Mucosa of rectum (tissue), 2 donors: ENCODE data around the gene ACAP3.

Source experiments
- H3K27ac ChIP-seq, 2 donors: one replicate each; pipeline ENCODE4 v1.7.0; 2013; ENCODE audit warnings: inconsistent platforms in 2 of 2, low read depth in 2 of 2, low read length in 2 of 2
- H3K27me3 ChIP-seq, 2 donors: one replicate each; pipeline ENCODE4 v1.7.0; 2013; ENCODE audit warnings: low read length in 2 of 2; ENCODE audit not compliant: control insufficient read depth in 2 of 2, insufficient read depth in 2 of 2
- H3K36me3 ChIP-seq, 2 donors: one replicate each; pipeline ENCODE4 v1.7.0; 2013; ENCODE audit warnings: low read length in 2 of 2; ENCODE audit not compliant: control insufficient read depth in 2 of 2, insufficient read depth in 2 of 2
- H3K4me1 ChIP-seq, 2 donors: one replicate each; pipeline ENCODE4 v1.7.0; 2013; ENCODE audit warnings: low read length in 2 of 2, mild to moderate bottlenecking in 1 of 2; ENCODE audit not compliant: control insufficient read depth in 2 of 2, insufficient read depth in 2 of 2
- H3K4me3 ChIP-seq, 2 donors: one replicate each; pipeline ENCODE4 v1.7.0; 2013; ENCODE audit warnings: low read length in 2 of 2
- H3K9ac ChIP-seq, 2 donors: one replicate each; pipeline ENCODE4 v1.7.0; 2013; ENCODE audit warnings: low read length in 2 of 2, low read depth in 1 of 2, mild to moderate bottlenecking in 1 of 2
- H3K9me3 ChIP-seq, 2 donors: one replicate each; pipeline ENCODE4 v1.7.0; 2013; ENCODE audit warnings: low read length in 2 of 2; ENCODE audit not compliant: control insufficient read depth in 2 of 2
- donor health status: healthy.
- donor health status: Normal muscosa, but diverticular disease.

Gene ACAP3

GRCh38 chr1:1284221-1285101 lies 23.3 kb downstream of the ACAP3 start:
- no peak overlapping the region for H3K9ac ChIP-seq

GRCh38 chr1:1283821-1284220 lies 23.9 kb downstream of the ACAP3 start:
- Histone ChIP-seq H3K9ac (no peak overlapping the region), H3K9me3 (no peaks in the 10 kb centered on the region), H3K4me3 (no peak overlapping the region), H3K4me1 (peaks cover 16 to 21% of the 10 kb centered on the region in 2 donors), H3K27ac (no peak overlapping the region), H3K36me3 (no peaks in the 10 kb centered on the region), H3K27me3 (peaks cover 4 to 24% of the 10 kb centered on the region in 2 donors)

More at GRCh38 chr1:1284221-1285101, 23.3 kb downstream of the ACAP3 start:
- Histone ChIP-seq H3K4me1 (peaks cover 16 to 21% of the 10 kb centered on the region in 2 donors), H3K9me3 (no peaks in the 10 kb centered on the region), H3K27ac (no peak overlapping the region), H3K36me3 (no peaks in the 10 kb centered on the region), H3K4me3 (no peak overlapping the region), H3K27me3 (peaks cover 4 to 24% of the 10 kb centered on the region in 2 donors)

- Histone ChIP-seq H3K9me3 (no peaks in the 10 kb centered on the region), H3K4me1 (peaks cover 16 to 21% of the 10 kb centered on the region in 2 donors), H3K4me3 (no peak overlapping the region), H3K27me3 (peaks cover 4 to 24% of the 10 kb centered on the region in 2 donors), H3K36me3 (no peaks in the 10 kb centered on the region), H3K27ac (no peak overlapping the region), H3K9ac (no peak overlapping the region)
These were observed 24.7 kb downstream of the ACAP3 start for GRCh38 chr1:1282998-1283397.

DNA sequence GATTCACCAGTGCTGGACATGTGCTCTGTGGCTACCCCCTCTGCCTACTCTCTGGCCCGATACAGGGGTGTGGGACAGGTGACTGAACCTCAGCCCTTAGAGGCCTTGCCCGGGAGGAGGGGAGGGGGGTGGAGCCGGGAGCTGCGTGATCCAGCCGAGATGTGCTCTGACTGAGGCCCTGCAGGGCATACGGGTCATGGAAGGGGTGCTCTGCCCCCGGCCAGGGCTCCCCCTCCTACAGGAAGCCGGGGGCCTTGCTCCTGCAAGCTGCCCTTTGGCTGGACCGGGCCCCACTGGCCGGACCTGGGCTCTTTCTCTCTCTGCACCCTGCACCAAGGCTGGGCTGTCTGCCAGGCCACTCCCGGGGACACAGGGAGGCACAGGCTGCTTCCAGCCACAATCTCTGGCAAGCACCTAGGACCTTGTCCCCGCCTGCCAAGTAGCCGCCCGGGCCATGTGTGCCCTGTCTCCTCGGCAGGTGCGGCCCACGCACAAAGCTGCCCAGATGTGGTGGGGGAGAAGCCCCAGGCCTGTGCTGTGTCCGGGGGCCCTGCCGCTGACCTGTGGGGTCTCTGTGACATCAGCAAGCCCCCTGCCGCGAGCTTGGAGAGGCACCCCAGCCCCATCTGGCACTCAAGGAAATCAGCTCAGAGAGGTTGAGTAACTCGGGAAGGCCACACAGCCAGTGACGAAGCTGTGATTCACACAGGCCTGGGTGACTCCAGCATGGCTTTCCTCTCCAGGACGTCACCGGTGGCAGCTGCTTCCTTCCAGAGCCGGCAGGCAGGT lies 26.0 kb downstream of the ACAP3 start:
- H3K36me3 ChIP-seq = no peaks in the 10 kb centered on the region
- H3K9ac ChIP-seq = peak overlapping the region in 1 of 2 donors; percentile 57
- peaks cover under 1 to 13% of the 10 kb centered on the region in 2 donors for H3K27me3 ChIP-seq
- peaks cover 16 to 21% of the 10 kb centered on the region in 2 donors for H3K4me1 ChIP-seq
- no peaks in the 10 kb centered on the region for H3K9me3 ChIP-seq
- H3K27ac ChIP-seq = peak overlapping the region; percentile 48 to 77
- H3K4me3 ChIP-seq = no peak overlapping the region

DNA sequence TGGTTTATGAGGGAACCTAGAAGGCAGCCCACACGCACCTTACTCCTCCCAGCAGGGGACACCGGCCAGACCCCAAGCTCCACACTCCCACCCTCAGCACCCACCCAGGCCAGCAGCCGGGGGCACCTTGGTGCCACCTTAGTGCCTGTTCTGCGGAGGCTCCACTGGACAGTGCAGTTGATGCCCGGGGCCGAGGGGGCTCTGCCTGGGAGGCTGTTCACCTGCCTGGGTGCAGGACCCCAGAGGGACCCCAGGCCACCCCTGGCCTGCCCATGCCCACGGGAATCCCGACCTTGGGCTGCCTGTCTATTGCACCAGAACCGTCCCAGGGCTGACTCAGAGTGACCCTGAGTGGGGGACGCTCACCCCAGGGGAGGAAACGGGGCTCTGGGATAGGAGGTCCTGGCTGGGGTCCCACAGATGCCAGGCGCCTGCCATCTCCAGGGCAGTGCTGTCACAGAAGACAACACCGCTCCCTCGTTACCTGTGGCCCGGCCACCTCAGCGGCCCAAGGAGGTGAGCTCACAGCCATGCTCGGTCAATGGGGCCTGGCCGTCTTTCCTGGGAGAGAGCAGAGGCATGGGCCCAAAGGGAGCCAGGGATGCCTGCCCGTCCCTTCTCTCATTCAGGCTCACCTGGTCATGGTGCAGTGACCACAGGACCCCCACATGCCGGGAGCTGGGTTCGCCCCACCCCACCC lies 26.8 kb downstream of the ACAP3 start:
- Histone ChIP-seq H3K9ac (no peak overlapping the region), H3K27ac (peak overlapping the region; percentile 48 to 77), H3K4me1 (peaks cover 16 to 21% of the 10 kb centered on the region in 2 donors), H3K9me3 (no peaks in the 10 kb centered on the region), H3K36me3 (no peaks in the 10 kb centered on the region), H3K27me3 (peaks cover 0 to 5% of the 10 kb centered on the region in 2 donors), H3K4me3 (no peak overlapping the region)

- Histone ChIP-seq H3K36me3 (no peaks in the 10 kb centered on the region), H3K9ac (no peak overlapping the region), H3K27ac (no peak overlapping the region), H3K27me3 (no peaks in the 10 kb centered on the region), H3K9me3 (no peaks in the 10 kb centered on the region), H3K4me3 (no peak overlapping the region), H3K4me1 (peaks cover 16 to 20% of the 10 kb centered on the region in 2 donors)
These were observed 28.7 kb downstream of the ACAP3 start for GRCh38 chr1:1279028-1279427.

DNA sequence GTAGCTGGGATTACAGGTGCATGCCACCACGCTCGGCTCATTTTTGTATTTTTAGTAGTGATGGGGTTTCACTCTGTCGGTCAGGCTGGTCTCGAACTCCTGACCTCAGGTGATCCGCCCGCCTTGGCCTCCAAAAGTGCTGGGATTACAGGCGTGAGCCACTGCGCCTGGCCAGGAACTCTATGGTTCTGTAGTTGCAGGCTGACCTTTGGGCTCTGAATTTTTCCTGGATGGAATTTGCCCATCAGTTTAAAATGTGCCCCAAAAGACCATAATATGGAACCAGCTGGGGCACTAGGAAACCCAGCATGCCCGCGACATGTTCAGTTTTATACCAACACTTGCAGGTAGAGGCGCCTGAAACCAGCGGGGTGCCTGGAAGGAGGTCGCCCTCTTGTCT lies 29.1 kb downstream of the ACAP3 start:
- Histone ChIP-seq H3K9ac (no peak overlapping the region), H3K4me1 (peaks cover 15 to 20% of the 10 kb centered on the region in 2 donors), H3K36me3 (no peaks in the 10 kb centered on the region), H3K9me3 (no peaks in the 10 kb centered on the region), H3K27ac (no peak overlapping the region), H3K4me3 (no peak overlapping the region), H3K27me3 (no peaks in the 10 kb centered on the region)

DNA sequence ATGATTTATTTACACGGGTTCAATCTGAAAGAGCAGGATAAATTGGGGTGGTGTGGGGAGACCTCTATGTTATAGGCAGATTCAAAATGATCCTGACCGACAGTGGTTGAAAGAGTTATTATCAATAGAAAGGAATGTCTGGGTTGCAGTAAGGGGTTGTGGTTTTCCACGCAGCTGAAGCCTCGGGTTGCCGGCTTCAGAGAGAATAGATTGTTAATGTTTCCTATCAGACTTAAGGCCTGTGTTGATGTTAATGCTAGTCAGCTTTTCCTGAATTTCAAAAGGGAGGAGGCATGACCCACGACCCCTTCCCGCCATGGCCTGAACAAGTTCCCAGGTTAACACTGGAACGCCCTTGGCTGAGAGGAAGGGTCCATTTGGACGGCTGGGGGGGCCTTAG lies 31.9 kb downstream of the ACAP3 start:
- Histone ChIP-seq H3K36me3 (peaks cover 0 to 2% of the 10 kb centered on the region in 2 donors), H3K27ac (no peak overlapping the region), H3K9me3 (no peaks in the 10 kb centered on the region), H3K27me3 (no peaks in the 10 kb centered on the region), H3K4me1 (peaks cover 19 to 26% of the 10 kb centered on the region in 2 donors), H3K9ac (no peak overlapping the region), H3K4me3 (no peak overlapping the region)

DNA sequence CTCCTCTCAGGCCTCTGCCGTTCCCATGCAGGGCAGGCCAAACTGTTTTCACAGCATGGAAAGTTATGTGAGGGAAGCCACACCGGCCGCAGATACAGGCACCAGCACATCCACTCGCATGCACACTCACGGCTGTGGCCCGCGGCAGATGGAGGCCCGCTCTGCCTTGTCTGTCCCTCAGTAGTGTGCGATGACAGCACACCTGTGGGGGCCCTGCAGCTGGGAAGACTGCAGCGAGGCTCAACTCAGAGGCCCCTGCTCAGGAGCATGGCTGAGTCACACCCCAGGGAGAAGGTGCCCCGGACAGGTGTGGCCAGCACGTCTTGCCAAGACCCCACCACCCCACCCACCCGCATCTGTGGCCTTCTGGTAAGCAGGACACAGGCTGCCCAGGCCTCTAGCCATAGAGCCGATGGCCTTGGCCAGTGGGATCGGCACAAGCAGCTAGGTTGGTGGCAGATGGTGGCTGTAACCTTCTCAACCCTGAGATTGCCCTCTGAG lies 32.7 kb downstream of the ACAP3 start:
- Histone ChIP-seq H3K36me3 (peaks cover 0 to 4% of the 10 kb centered on the region in 2 donors), H3K9ac (no peak overlapping the region), H3K27me3 (no peaks in the 10 kb centered on the region), H3K4me1 (peaks cover 21 to 29% of the 10 kb centered on the region in 2 donors), H3K9me3 (no peaks in the 10 kb centered on the region), H3K27ac (no peak overlapping the region), H3K4me3 (peak overlapping the region in 1 of 2 donors; percentile 76)
